Left lobe of liver (tissue), 2 donors: ENCODE results near the gene GPR137. TPM values are rescaled to one million over a fixed set of nuclear protein-coding genes. Genes with fewer than 3 reads are reported as not detected.

Source experiments
- ATAC-seq: fragments of 200-7000 bp; cut with Tn5 transposase; one replicate; pipeline ENCODE4 v1.9.1; 2020; ENCODE audit warnings: mild to moderate bottlenecking, moderate library complexity
- DNase-seq: peaks from one replicate; pipeline ENCODE4 v3.0.0-alpha.2; 2020; ENCODE audit warnings: low spot score
- total RNA-seq: library from RNA; stranded (reverse); gene quantifications from one replicate; pipeline ENCODE4 v1.2.1, GENCODE V29; 2021
- donor health status: DM: no; HTN: no; CAD: no; lungs with moderate emphysema.
- donor health status: DM: no; HTN: yes; CAD: no.

The GPR137 gene
- total RNA-seq, 1 donor from 2014 or later: 26.8 TPM

DNA sequence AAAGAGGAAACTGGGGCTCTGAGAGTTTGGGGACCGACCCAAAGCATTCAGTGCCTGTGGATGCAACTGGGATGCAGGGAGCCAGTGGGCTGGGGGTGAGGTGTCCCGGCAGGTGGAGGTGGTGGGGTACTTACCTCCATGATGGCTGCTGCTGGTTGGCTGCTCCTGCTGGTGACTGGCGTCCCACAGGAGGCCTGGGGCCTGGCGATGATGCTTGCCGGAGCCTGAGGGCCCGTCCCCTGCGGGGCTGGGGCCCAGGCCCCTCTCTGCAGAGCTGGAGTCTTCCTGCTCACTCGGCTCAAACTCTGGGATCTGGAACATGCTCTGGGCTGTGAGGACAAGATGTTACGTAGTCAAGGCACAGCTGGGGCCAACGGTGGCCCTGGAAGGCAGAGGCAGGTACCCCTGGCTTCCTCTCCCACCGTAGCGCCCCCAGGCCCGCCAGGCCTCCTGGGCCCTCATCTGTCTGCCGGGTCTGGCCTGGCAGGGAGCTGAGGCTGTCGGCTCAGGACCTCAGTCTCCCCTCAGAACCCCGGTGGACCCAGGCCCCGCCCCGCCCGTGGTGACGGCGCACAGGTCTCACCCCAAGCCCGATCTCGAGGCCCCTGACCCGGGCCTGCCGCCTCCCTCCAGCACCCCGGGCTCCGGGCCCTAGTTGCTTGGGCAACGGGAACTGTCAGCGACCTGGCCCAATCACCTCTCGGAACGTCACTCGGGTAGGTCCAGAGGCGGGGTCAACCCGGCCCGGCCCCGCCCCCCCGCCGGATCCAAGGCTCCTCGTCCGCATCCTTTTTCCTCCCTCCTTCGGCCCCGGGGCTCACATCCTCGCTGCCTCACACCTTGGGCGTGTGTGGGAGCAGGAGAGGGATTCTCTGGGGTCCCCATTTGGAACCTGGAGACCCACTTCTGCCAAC is 1.3 kb upstream of the GPR137 start, which contains the start of gene BAD:
BAD (minus strand) TSS at position 618 of the 914 bp plus-strand sequence; CDS start at position 321, 297 bp downstream.
- DNase-seq: peak; percentile 97
- ATAC-seq: peak; percentile 86

- ATAC-seq (peak; percentile 50), DNase-seq (peak; percentile 73)
Measured at GRCh38 chr11:64285885-64286800, 495 bp downstream of the GPR137 start.

DNA sequence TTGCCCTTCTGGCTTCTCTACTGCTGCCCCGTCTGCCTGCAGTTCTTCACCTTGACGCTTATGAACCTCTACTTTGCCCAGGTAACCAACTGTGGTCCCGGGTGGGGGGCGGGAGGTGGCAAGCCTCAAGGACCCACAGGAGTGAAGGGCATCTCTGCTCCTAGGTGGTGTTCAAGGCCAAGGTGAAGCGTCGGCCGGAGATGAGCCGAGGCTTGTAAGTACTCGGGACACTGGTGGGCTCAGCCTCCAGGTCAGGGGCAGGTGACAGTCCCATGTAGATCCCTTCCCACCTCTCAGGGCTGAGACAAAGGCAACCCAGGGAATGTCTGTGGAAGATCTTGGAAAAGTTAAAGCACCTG is 1.1 kb downstream of the GPR137 start:
- DNase-seq: no peak
- no peak for ATAC-seq

DNA sequence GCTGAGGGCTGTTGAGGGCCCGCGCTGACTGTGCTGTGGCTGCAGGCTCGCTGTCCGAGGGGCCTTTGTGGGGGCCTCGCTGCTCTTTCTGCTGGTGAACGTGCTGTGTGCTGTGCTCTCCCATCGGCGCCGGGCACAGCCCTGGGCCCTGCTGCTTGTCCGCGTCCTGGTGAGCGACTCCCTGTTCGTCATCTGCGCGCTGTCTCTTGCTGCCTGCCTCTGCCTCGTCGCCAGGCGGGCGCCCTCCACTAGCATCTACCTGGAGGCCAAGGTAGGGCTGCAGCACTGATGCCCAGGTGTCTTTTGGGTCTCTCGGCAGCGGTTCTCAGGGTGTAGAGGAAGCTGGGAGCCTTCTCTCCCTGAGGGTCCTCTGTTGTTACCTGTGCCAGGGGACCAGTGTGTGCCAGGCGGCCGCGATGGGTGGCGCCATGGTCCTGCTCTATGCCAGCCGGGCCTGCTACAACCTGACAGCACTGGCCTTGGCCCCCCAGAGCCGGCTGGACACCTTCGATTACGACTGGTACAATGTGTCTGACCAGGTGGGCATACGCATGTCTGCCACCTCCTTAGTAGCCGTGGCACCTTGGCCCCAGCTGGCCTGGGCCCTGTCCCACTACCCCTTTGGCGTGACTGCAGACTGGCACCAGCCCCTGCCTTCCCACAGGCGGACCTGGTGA is 2.2 kb downstream of the GPR137 start:
- DNase-seq: no peak

DNA sequence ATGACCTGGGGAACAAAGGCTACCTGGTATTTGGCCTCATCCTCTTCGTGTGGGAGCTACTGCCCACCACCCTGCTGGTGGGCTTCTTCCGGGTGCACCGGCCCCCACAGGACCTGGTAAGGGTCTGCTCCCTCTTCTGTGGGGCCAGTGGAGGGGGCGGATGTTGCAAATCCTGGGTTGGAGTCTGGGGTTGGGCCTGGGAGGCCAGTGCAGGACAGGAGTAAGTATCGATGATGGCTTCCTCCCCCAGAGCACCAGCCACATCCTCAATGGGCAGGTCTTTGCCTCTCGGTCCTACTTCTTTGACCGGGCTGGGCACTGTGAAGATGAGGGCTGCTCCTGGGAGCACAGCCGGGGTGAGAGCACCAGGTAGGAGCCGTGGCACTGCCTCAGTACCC is 2.7 kb downstream of the GPR137 start:
- DNase-seq: no peak
- ATAC-seq: no peak

More for the DNA sequence above, 2.2 kb downstream of the GPR137 start:
- no peak for ATAC-seq

DNA sequence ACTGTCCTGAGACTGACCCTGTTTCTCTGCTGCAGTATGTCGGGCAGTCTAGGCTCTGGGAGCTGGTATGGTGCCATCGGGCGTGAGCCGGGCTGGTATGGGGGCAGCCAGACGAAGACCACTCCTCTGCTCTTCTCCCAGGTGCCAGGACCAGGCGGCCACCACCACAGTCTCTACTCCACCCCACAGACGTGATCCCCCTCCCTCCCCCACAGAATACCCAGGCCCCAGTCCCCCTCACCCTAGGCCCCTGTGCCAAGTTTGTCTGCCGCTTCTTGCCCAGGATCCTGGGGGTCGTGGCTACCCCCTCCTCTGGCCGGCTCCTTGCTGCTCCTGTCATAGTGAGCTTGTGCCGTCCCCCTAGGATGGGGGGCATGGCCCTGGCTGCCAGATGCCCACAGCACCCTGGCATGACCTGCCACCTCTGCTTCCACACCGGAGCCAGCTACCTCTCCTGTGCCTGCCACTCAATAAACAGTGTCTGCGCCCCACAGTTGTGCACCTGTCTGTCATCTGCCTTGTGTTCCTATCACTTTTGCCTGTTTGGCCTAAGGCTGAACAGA is 3.4 kb downstream of the GPR137 start:
- DNase-seq (no peak), ATAC-seq (no peak)

DNA sequence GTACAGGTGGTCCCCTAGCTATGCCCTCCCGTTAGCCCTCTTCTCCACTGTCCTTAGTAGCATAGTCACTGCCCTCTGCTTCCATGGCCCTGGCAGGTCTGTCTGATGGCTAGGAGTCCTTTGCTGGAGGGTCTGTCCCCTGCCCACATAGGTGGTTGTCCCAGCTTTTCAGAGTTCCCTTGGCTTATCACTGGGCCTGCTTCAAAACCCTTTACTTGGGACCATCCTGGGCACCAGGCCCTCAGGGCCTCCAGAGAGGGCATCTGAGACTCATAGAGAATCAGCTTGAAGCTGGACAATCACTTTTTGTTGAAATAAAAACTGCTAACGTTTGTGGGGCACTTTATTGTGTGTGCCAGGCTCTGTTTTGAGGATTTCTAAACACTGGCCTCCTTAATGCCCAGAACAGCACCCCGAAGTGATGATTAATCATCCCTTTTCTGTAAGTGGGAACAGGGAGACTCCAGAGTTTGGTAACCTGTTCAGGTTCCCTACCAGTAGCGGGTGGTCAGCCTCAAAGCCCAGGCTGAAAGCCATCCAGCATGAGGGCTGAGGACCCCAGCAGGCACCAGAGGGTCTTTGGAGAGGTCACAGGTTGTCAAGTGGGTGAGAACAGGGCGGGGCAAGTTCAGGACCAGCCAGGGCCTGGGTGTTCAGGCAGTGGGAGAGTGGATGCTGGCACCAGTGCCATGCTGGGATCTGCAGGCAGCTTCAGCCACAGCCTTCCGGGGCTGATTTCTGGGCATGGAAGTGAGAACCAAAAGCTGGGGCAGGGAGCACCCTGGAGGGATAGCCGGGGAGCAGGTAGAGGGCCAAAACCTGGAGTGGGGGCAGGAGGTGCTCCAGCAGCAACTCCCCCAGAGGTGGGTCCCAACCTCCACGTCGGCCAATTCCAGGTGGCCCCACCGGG is 5.0 kb downstream of the GPR137 start:
- no peak for DNase-seq
- ATAC-seq: no peak

- no peak for DNase-seq
- ATAC-seq: no peak
Measured at GRCh38 chr11:64291262-64291751, 5.7 kb downstream of the GPR137 start, which contains the start of gene KCNK4. Gene KCNK4, plus strand, starts transcription at chr11:64291302. Its CDS starts 1,717 bp downstream, at chr11:64293019.

DNA sequence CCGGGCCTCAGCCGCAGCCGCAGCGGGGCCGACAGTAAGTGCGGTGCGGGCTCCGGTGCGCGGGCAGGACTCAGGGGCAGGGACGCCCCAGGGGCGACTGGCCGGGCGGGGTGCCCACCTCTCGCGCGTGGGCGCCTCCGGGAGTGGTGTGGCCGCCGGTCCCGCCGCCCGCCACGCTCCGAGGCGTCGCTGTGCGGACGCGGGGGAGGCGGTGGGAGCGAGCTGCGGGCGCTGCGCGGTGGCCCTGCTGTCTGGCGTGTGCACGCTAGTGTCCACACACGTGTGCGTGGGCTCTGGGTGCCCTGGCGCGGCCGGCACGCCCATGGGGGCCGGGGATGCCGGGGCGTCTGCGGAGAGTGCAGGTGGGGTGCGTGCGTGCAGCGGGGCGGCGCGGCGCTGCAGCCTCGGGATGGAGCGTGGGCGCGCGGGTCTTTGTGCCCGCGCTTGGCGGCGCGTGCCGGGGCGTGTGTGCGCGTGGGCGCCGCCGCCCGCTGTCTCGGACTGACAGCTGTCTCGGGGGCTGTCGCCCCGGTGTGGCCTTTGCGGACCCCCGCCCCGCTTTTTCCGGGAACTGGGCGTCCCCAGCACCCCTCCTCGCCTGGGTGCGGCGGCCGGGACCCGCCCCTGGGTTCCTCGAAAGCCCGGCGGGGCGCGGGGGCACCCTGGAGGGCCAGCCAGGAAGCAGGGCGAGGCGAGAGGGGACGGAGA is 6.3 kb downstream of the GPR137 start:
- DNase-seq (no peak), ATAC-seq (peak; percentile 12)

- DNase-seq (no peak), ATAC-seq (no peak)
Measured at GRCh38 chr11:64292460-64293254, 7.0 kb downstream of the GPR137 start.

- DNase-seq (no peak), ATAC-seq (no peak)
Measured at GRCh38 chr11:64294774-64295173, 9.1 kb downstream of the GPR137 start.

- ATAC-seq: no peak
- no peak for DNase-seq
Measured at GRCh38 chr11:64295760-64296159, 10.1 kb downstream of the GPR137 start.

GRCh38 chr11:64296236-64296635 is 10.6 kb downstream of the GPR137 start:
- ATAC-seq: no peak
- DNase-seq: no peak

DNA sequence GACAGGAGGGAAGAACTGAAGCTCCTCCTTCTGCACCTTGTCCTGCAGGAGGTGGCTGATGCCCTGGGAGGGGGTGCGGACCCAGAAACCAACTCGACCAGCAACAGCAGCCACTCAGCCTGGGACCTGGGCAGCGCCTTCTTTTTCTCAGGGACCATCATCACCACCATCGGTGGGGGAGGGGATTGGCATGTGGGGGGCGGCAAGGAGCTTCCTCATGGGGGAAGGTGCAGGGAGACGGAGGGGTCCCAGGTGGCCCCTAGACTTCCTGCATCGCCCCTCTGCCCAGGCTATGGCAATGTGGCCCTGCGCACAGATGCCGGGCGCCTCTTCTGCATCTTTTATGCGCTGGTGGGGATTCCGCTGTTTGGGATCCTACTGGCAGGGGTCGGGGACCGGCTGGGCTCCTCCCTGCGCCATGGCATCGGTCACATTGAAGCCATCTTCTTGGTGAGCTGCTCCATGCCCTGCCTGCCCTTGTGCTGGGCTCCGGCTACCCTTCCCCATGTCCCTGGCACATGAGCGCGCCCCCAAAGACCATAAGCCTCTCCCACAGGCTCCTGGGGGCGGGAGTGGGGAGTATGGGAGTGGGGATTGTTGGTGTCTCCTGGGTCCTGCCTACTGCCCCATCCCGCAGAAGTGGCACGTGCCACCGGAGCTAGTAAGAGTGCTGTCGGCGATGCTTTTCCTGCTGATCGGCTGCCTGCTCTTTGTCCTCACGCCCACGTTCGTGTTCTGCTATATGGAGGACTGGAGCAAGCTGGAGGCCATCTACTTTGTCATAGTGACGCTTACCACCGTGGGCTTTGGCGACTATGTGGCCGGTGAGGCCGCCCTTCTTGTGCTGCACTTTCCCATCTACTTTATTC is 11.4 kb downstream of the GPR137 start:
- no peak for DNase-seq
- no peak for ATAC-seq

GRCh38 chr11:64297699-64298358 is 12.2 kb downstream of the GPR137 start:
- no peak for ATAC-seq
- no peak for DNase-seq
